Measurements from ENCODE around the gene PSMD11.

DNA sequence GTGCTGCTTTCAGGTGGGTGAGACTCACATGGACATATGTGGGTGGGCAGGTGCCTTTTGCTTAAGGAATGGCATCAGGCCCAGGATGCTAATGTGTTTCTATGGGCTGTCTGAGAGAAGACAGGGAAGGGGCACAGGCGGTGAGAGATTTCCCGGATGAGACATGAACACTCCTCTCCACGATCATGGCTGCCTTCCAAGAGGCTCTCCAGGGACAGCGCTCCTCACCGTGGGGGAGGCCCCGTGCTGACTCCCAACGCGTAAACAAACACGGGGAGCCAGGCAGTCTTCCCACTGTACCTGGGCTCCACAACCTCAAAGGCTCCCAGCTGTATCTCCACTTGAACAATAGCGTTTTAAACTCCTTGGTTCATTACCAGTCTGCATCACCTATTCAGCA, 85.3 kb downstream of the PSMD11 start:
- TF ChIP-seq EZH2 (IDR thresholded peaks at IDR 0.05; ENCODE audit: borderline replicate concordance, low read length): no peak
- TF ChIP-seq, protein P1, sequence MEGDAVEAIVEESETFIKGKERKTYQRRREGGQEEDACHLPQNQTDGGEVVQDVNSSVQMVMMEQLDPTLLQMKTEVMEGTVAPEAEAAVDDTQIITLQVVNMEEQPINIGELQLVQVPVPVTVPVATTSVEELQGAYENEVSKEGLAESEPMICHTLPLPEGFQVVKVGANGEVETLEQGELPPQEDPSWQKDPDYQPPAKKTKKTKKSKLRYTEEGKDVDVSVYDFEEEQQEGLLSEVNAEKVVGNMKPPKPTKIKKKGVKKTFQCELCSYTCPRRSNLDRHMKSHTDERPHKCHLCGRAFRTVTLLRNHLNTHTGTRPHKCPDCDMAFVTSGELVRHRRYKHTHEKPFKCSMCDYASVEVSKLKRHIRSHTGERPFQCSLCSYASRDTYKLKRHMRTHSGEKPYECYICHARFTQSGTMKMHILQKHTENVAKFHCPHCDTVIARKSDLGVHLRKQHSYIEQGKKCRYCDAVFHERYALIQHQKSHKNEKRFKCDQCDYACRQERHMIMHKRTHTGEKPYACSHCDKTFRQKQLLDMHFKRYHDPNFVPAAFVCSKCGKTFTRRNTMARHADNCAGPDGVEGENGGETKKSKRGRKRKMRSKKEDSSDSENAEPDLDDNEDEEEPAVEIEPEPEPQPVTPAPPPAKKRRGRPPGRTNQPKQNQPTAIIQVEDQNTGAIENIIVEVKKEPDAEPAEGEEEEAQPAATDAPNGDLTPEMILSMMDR (IDR thresholded peaks at IDR 0.05; ENCODE audit: low read length): no peak

Data from OCI-LY1 (cell line).